GM21528 (cell line): ENCODE measurements around the gene TTC21A.
"Not testable (repeated sequence)": the region's sequence is repeated elsewhere in the genome, so short reads cannot be mapped to it uniquely, and the experiment has no call there.

Experiments used
- ATAC-seq: cut with Tn5 transposase; IDR thresholded peaks from one replicate; pipeline ENCODE4 v1.9.1; 2021; ENCODE audit warnings: mild to moderate bottlenecking, moderate library complexity; ENCODE audit not compliant: unreplicated experiment, low FRiP score

Gene TTC21A

DNA sequence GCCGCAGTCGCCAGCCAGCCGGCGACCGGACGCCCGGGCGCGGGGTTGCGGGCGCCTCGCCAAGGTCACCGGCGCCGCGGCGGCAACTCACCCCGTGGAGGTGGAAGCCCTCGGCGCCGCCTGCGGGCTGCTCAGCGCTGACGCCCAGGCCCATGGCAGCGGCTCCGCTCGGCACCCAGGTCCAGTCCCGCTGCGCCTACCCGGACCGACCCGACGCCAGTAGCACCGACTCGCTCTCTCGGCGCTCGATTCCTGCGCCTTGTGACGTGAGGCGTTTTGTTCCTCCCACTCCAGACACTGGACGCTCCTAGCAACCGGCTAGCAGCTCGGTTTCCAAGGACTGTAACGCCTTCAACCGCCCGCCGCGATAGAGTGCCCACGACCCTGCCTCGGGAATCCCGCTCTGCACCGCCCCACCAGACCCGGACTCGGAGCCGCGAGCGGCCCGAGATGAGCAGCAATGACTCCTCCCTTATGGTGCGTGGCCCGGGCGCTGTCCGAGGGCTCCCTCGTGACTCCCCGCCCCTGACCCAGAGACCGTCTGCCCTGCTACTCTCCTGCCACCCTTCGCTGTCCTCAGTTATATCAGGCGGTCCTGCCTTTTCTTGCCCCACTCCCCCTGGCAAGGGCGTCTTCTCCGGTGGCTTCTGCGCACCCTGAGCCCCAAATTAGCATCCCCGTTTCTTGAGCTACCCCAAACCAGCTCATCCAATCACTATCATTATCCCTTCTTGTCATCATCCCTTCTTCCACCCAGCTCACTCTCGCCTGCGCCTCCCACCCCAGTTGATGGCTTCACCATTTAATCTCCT is at the start of gene TTC21A, which contains the start of gene GORASP1:
Gene TTC21A, plus strand, starts transcription at position 293 of the 812 bp plus-strand sequence. Its CDS starts 158 bp downstream, at position 451.
Gene GORASP1, minus strand, starts transcription at position 240 of the 812 bp plus-strand sequence. Its CDS starts 86 bp downstream, at position 154.
- ATAC-seq, result peak; percentile 46

GRCh38 chr3:39061228-39061627 is 46.3 kb upstream of the TTC21A start:
- ATAC-seq, result not testable (repeated sequence)

DNA sequence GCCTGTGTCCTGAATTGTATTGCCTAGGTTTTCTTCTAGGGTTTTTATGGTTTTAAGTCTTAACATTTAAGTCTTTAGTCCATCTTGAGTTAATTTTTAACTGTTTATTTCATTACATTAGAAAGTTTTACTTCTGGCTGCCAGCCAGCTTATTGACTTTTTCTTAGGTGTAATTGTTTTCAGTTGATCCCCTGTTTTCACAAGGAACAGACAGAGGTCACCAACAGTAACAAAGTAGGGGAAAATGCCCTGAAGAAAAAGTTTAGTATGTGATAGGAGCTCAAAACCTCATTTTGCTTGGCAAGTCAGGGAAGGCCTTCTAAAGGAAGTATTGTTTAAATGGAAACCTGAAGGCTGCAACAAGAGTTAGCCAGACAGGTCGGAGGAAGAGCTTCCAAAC is 45.3 kb upstream of the TTC21A start:
- no peak for ATAC-seq

GRCh38 chr3:39063143-39063542 is 44.3 kb upstream of the TTC21A start:
- ATAC-seq, result no peak

DNA sequence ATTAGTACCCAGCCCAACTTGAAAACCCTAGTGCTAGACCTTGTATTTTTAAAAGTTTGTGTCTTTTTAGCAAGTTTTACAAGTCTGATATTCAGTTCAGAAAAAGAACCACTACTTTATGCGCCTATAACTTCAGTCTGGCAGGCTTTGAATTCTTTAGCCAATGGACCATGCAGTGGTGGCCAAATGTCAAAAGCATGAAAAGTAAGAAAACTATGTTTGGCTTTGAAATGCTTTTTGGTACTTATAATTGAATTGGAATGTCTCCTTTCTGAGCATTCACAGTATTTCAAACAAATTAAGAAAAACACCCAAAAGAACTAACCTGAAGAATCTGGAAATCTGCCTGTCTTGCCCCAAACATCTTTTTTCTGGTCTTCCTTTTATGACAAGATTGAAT is 42.8 kb upstream of the TTC21A start:
- no peak for ATAC-seq

DNA sequence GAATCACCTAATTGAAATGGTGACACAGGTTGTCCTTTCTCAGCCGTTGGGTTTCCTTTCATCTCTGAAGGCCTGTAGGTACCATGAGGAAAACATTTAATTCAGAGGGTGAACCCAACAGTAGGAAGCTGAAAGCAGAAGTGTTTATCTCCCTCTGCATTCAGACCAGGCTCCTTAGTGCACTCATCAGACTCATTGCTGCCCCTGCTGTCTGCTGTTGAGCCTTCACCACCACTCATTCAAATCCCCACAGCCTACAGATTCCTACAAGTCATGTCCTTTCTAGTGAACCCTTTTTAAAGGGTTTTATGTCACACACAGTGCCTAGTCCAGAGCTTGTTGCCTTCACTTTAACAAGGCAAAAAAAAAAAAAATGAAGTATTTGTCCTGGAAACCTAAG is 42.3 kb upstream of the TTC21A start:
- ATAC-seq, result peak; percentile 95

DNA sequence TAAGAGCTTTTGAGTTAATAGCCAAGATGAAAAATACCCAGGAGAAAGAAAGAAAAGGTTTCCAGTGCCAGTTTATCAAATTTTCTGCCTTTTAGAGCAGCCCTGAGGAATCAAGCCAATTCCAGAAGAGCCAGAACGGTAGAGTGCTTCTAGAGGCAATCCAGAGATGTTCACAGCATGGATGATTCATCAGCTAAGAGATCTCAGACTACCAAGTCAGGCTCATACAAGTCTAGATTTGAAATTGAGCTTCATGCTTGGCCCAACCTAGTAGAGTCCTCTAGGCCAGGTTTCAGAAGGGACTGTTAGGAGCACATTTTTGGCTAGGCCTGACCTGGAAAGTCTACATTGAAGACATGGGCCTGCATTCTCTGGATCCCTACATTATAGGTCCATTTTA is 40.2 kb upstream of the TTC21A start:
- no peak for ATAC-seq

- no peak for ATAC-seq
Observed at GRCh38 chr3:39068556-39068955, 38.9 kb upstream of the TTC21A start.

- no peak for ATAC-seq
Observed at GRCh38 chr3:39075910-39076309, 31.6 kb upstream of the TTC21A start.

GRCh38 chr3:39079530-39079929 is 27.9 kb upstream of the TTC21A start:
- ATAC-seq, result no peak

DNA sequence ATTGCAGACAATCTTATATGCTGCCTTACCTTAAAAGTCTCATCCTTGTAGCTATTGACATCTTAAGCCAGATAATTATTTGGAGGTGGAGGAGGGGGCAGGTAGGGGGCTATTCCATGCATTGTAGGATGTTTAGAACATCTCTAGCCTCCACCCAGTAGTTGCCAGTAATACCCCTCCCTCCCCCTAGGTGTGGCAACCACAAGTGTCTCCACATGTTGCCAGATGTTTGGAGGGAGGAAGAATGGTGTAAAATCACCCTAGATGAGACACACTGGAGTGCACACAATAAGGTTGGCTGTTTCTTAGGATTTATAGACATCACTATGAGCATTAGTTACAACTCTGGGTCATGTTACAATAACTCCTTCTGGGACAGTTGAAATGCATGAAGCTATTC is 27.5 kb upstream of the TTC21A start:
- no peak for ATAC-seq

GRCh38 chr3:39082666-39083313 is 24.7 kb upstream of the TTC21A start:
- ATAC-seq, result no peak

GRCh38 chr3:39086144-39086543 is 21.3 kb upstream of the TTC21A start:
- no peak for ATAC-seq

DNA sequence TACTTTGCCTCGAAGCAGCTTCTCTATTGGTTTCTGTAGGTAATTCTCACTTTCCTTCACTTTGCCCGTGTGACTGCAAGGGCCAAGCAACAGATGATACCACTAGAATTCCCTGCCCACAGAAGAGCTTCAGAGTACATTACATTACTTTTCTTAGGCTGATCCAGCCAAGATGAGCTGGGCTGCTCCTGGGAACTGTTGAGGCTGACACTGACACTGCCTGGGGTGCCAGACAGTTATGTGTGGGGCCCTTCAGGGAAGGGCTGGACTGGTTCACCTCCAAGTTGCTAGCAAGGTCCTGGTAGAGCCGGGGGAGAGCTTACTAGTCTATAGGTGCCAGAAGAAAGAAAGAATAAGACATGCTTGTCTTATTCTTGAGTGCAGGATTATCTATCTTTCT is 19.0 kb upstream of the TTC21A start:
- ATAC-seq, result no peak

DNA sequence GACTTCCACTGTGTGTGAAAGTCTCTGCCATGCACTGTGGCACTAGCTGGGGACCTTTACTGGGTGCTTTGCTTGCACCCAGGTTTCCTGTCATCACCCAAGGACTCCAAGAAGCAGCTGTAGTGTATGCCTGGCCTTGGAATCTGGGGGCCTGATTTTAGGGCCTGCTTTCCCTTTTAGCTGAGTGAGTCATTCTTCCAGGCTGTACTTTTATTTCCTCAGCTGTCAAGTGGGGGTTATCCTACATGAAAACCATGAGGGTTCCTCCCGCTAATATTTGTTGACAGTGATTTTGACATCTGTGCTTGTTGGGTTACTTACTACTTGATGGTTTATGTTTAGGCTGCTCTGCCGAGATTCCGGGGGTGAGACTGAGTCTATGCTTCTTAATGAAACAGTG is 18.6 kb upstream of the TTC21A start:
- no peak for ATAC-seq

GRCh38 chr3:39090922-39091321 is 16.6 kb upstream of the TTC21A start:
- ATAC-seq, result no peak

DNA sequence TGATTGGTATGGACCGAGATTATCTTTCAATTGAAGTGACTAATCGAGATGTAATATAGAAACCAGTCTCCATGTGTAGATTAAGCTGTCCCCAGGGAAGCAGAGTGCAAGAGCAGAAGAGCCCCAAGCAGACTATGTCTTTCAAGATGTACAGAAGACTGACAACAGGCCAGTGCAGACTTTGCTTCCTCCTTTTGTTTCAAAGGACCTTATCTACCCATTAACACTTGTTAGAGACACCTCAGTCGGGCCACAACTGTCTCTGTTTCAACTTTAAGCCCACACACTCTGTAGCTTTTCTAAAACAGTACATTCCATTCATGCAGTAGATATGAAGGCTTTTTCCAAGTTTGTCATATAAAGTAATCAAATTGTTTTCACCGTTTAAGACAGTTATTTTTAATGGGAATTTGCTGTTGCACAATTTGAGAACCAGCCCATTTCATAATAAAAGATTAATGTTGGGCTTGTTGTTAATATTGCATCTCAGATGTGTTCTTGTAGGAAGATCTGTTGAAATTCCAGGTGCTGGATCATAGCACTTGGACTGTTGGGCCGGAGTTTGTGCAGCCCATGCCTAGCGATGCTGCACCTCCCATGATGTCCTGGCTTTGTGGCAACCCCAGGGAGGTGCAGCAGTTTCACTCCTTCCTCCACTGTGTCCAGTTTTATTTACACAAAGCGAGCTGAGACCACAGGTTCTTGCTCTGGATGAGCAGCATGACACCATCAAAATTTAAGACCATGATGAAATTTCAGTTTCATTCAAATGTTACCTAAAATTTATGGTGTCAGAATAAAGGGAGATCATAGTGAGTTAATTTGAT is 12.4 kb upstream of the TTC21A start:
- ATAC-seq, result no peak

- no peak for ATAC-seq
Observed at GRCh38 chr3:39095778-39096177, 11.7 kb upstream of the TTC21A start.

GRCh38 chr3:39096775-39097174 is 10.7 kb upstream of the TTC21A start:
- no peak for ATAC-seq

GRCh38 chr3:39097716-39098472 is 9.6 kb upstream of the TTC21A start:
- ATAC-seq, result no peak
